Psoas muscle (tissue), 8 donors: Measurements from ENCODE around the gene MFNG. TPM values are rescaled to one million over a fixed set of nuclear protein-coding genes. Genes with fewer than 3 reads are reported as not detected.
A peak's percentile ranks its signal among the peaks of the same experiment; 100 is the strongest.

Experiments
- ATAC-seq, 4 donors: fragments of 200-7000 bp; cut with Tn5 transposase; one replicate each; pipeline ENCODE4 v1.9.1; 2020; ENCODE audit warnings: moderate library complexity in 3 of 4, mild to moderate bottlenecking in 2 of 4
- DNase-seq, 2 donors: peaks; one replicate each; pipeline ENCODE4 v3.0.0-alpha.2; 2020
- H3K27ac ChIP-seq: fragments of 200-600 bp; one replicate; pipeline ENCODE4 v1.8.0; 2022
- H3K27me3 ChIP-seq, 3 donors: fragments of 200-600 bp in 1 of 3; one replicate each; pipeline versions ENCODE4 v1.6.1 to v1.8.0; 2013 to 2022; ENCODE audit warnings: low read length in 2 of 3, mild to moderate bottlenecking in 2 of 3, moderate library complexity in 1 of 3; ENCODE audit not compliant: insufficient read depth in 3 of 3
- H3K36me3 ChIP-seq, 2 donors: fragments of 200-600 bp in 1 of 2; one replicate each; pipeline versions ENCODE4 v1.6.1 to v1.8.0; 2013 to 2022; ENCODE audit warnings: low read depth in 1 of 2, mild to moderate bottlenecking in 1 of 2, moderate library complexity in 1 of 2; ENCODE audit not compliant: insufficient read depth in 1 of 2
- H3K4me1 ChIP-seq: fragments of 200-600 bp; one replicate; pipeline ENCODE4 v1.8.0; 2022
- H3K4me3 ChIP-seq: fragments of 200-600 bp; one replicate; pipeline ENCODE4 v1.8.0; 2022; ENCODE audit warnings: mild to moderate bottlenecking
- H3K9me3 ChIP-seq: fragments of 200-600 bp; one replicate; pipeline ENCODE4 v1.8.0; 2022
- CTCF ChIP-seq: fragments of 200-600 bp; IDR thresholded peaks from one replicate; pipeline ENCODE4 v1.8.0; 2022; ENCODE audit warnings: antibody characterized with exemption
- WGBS, 3 donors: extraction: QIAGEN DNeasy Blood & Tissue Kit; methylation state at CpG; one replicate each; pipeline versions ENCODE4 v1.1.6 to v1.1.7; 2013; 5-methylcytosine and 5-hydroxymethylcytosine counted together
- intact Hi-C, 2 donors: fragments of 100-400 bp; cut with DNase I; formaldehyde crosslinking; loops; one replicate each; pipeline versions ENCODE4 v1.11.0 to v1.14.2; 2022
- polyA plus RNA-seq, 3 donors: library from polyadenylated mRNA; stranded (reverse); fragments of 200-250 nt; gene quantifications; one replicate each; pipeline ENCODE4 v1.2.3, GENCODE V29; 2013
- total RNA-seq, 4 donors: library from RNA; stranded (reverse); fragmentation: NEBNext Ultra II Directional in 2 of 4; extraction: Animal tissue kit (Norgen Biotek cat#: 25700) in 2 of 4; gene quantifications; one replicate each; pipeline versions ENCODE4 v1.2.1 to v1.2.4, GENCODE V29; 2021 to 2023
- donor health status: healthy with polysubstance abuse.
- donor health status: DM: no; HTN: no; CAD: no; lungs with moderate emphysema.
- donor health status: Bipolar disorder and iron deficiency.
- donor health status: healthy.
- donor health status: DM: yes; HTN: yes; CAD: no.
- donor health status: DM: no; HTN: no; CAD: no.
- donor health status: DM: no; HTN: no; CAD: no.
- donor health status: DM: yes; HTN: yes; CAD: no.

MFNG gene
- total and polyA plus RNA-seq, 7 donors: 4.3 to 9.6 (median 8.0) TPM

- Histone ChIP-seq H3K27ac (no peak overlapping the region), H3K27me3 (peaks cover 0 to 87% (median 19%) of the 10 kb centered on the region in 3 donors), H3K9me3 (no peaks in the 10 kb centered on the region), H3K4me3 (no peak overlapping the region), H3K36me3 (no peaks in the 10 kb centered on the region), H3K4me1 (no peaks in the 10 kb centered on the region)
- intact Hi-C loops: loop anchor here in 1 of 2 donors (10.0 kb wide), 1 partner anchor 106 kb away; no protein-coding TSS in a partner anchor
- WGBS, 3 donors: 16 to 22% (median 19%) methylated on average over 18 of the region's 18 CpGs
- ATAC-seq (no peak), DNase-seq (no peak)
- no peak for TF ChIP-seq CTCF
These were observed 65.3 kb downstream of the MFNG start for GRCh38 chr22:37420686-37421467.

GRCh38 chr22:37419969-37420685 lies 66.1 kb downstream of the MFNG start:
- H3K9me3 ChIP-seq: no peaks in the 10 kb centered on the region
- no peak for DNase-seq
- ATAC-seq: no peak
- peak overlapping the region; percentile 11 for H3K4me3 ChIP-seq
- H3K4me1 ChIP-seq: no peaks in the 10 kb centered on the region
- no peaks in the 10 kb centered on the region for H3K36me3 ChIP-seq
- no peak overlapping the region for H3K27ac ChIP-seq
- no peak for TF ChIP-seq CTCF
- intact Hi-C loops: loop anchor here in 1 of 2 donors (10.0 kb wide), 1 partner anchor 105 kb away; no protein-coding TSS in a partner anchor
- H3K27me3 ChIP-seq: peaks cover 0 to 81% (median 16%) of the 10 kb centered on the region in 3 donors
- WGBS, 3 donors: 1 to 2% (median 1%) methylated on average over 41 to 70 of the region's 70 CpGs

GRCh38 chr22:37419370-37419968 lies 66.7 kb downstream of the MFNG start:
- WGBS, 3 donors: 12 to 22% (median 18%) methylated on average over 40 to 43 of the region's 43 CpGs

More at GRCh38 chr22:37419370-37419968, 66.7 kb downstream of the MFNG start:
- intact Hi-C loops: no loop called here
- Histone ChIP-seq H3K27me3 (peaks cover 0 to 76% (median 16%) of the 10 kb centered on the region in 3 donors), H3K4me1 (no peaks in the 10 kb centered on the region), H3K27ac (no peak overlapping the region), H3K9me3 (no peaks in the 10 kb centered on the region), H3K4me3 (peak overlapping the region; percentile 11), H3K36me3 (no peaks in the 10 kb centered on the region)
- TF ChIP-seq CTCF: no peak
- DNase-seq (no peak), ATAC-seq (no peak)

Other genes starting within 250 kb of the MFNG start
- 1 to 10 TPM; 2.3 to 5.0 (median 3.0) TPM for gene RAC2, start 242.1 kb downstream of the MFNG start, total RNA-seq
- 1 to 10 TPM in 2 of 3 donors, under 1 TPM in 1; 0.90 to 1.8 (median 1.5) TPM for gene RAC2, start 242.1 kb downstream of the MFNG start, polyA plus RNA-seq
- gene CYTH4, start 203.9 kb downstream of the MFNG start, total RNA-seq: 1 to 10 TPM; 3.0 to 8.5 (median 3.8) TPM
- under 1 TPM; 0.63 to 0.83 (median 0.76) TPM for gene CYTH4, start 203.9 kb downstream of the MFNG start, polyA plus RNA-seq
- gene ELFN2, start 58.9 kb downstream of the MFNG start, total RNA-seq: not detected
- gene ELFN2, start 58.9 kb downstream of the MFNG start, polyA plus RNA-seq: under 1 TPM; 0.01 to 0.05 (median 0.01) TPM
- gene CARD10, start 33.0 kb upstream of the MFNG start, total RNA-seq: 1 to 10 TPM; 3.8 to 8.0 (median 4.5) TPM
- gene CARD10, start 33.0 kb upstream of the MFNG start, polyA plus RNA-seq: 1 to 10 TPM; 2.9 to 6.9 (median 4.1) TPM
- gene CDC42EP1, start 74.1 kb upstream of the MFNG start, total RNA-seq: 10 to 100 TPM in 2 of 4 donors, 1 to 10 TPM in 2; 6.9 to 13.8 (median 10.7) TPM
- gene CDC42EP1, start 74.1 kb upstream of the MFNG start, polyA plus RNA-seq: 1 to 10 TPM; 3.8 to 5.9 (median 4.1) TPM
- gene LGALS2, start 93.7 kb upstream of the MFNG start, total RNA-seq: not detected
- under 1 TPM in 2 of 3 donors, not detected in 1; 0.06 to 0.35 TPM for gene LGALS2, start 93.7 kb upstream of the MFNG start, polyA plus RNA-seq
- 10 to 100 TPM; 31.9 to 37.2 (median 33.1) TPM for gene GGA1, start 122.5 kb upstream of the MFNG start, total RNA-seq
- gene GGA1, start 122.5 kb upstream of the MFNG start, polyA plus RNA-seq: 10 to 100 TPM; 30.2 to 39.4 (median 39.4) TPM
- 1 to 10 TPM; 1.4 to 2.4 (median 1.9) TPM for gene SH3BP1, start 153.3 kb upstream of the MFNG start, total RNA-seq
- gene SH3BP1, start 153.3 kb upstream of the MFNG start, polyA plus RNA-seq: under 1 TPM; 0.20 to 0.64 (median 0.34) TPM
- gene PDXP, start 172.3 kb upstream of the MFNG start, total RNA-seq: 10 to 100 TPM in 3 of 4 donors, 1 to 10 TPM in 1; 9.0 to 13.0 (median 12.3) TPM
- 10 to 100 TPM in 2 of 3 donors, 1 to 10 TPM in 1; 9.8 to 37.9 (median 24.4) TPM for gene PDXP, start 172.3 kb upstream of the MFNG start, polyA plus RNA-seq
- 1,000 to 10,000 TPM in 1 of 4 donors, 100 to 1,000 TPM in 3; 434 to 1,013 (median 908) TPM for gene LGALS1, start 189.3 kb upstream of the MFNG start, total RNA-seq
- 1,000 to 10,000 TPM in 2 of 3 donors, 100 to 1,000 TPM in 1; 717 to 1,817 (median 1,077) TPM for gene LGALS1, start 189.3 kb upstream of the MFNG start, polyA plus RNA-seq
- gene NOL12, start 200.0 kb upstream of the MFNG start, total RNA-seq: 10 to 100 TPM; 11.9 to 15.4 (median 12.3) TPM
- gene NOL12, start 200.0 kb upstream of the MFNG start, polyA plus RNA-seq: 10 to 100 TPM; 21.0 to 43.4 (median 22.0) TPM
- gene TRIOBP, start 210.7 kb upstream of the MFNG start, total RNA-seq: 10 to 100 TPM; 22.1 to 34.6 (median 24.5) TPM
- 10 to 100 TPM; 19.1 to 42.7 (median 24.7) TPM for gene TRIOBP, start 210.7 kb upstream of the MFNG start, polyA plus RNA-seq